ENCODE data around the gene RPUSD1. TPM values are rescaled to one million over a fixed set of nuclear protein-coding genes. Genes with fewer than 3 reads are reported as not detected.

The RPUSD1 gene
- total RNA-seq, 1 experiment from 2014 or later = 48.6 TPM

- H3K9me3 Mint-ChIP-seq = no peaks in the 10 kb centered on the region; a peak in 1 of 5 replicates
- Histone ChIP-seq H3K27me3 (ENCODE audit: insufficient read depth, low read length) (no peaks in the 10 kb centered on the region), H3K9ac (ENCODE audit: extremely low read depth, insufficient read length, low read length) (no peak overlapping the region), H3K56ac (ENCODE audit: insufficient read length, low read depth, low read length) (no peak overlapping the region), H3K4me2 (ENCODE audit: insufficient read depth, insufficient read length, low read length) (no peak overlapping the region), H2AK5ac (ENCODE audit: insufficient read length, low read length) (no peak overlapping the region), H3K27ac (ENCODE audit: insufficient read length, low read depth, low read length) (no peak overlapping the region), H2BK20ac (ENCODE audit: low read depth, low read length, poor library complexity, severe bottlenecking) (no peak overlapping the region), H2BK120ac (ENCODE audit: low read depth, low read length, poor library complexity, severe bottlenecking) (no peak overlapping the region), H2BK12ac (ENCODE audit: insufficient read length, low read depth, low read length) (no peak overlapping the region), H3K4ac (ENCODE audit: low read depth, low read length) (no peak overlapping the region), H3K23ac (ENCODE audit: insufficient read length, low read depth, low read length) (no peak overlapping the region), H3T11ph (ENCODE audit: low read length) (no peak overlapping the region), H3K9me3 (ENCODE audit: control insufficient read depth, low read depth, low read length) (no peaks in the 10 kb centered on the region), H2BK15ac (ENCODE audit: low read depth, low read length) (no peak overlapping the region), H2BK5ac (ENCODE audit: insufficient read length, low read length) (no peak overlapping the region), H2AFZ (ENCODE audit: low read length) (no peak overlapping the region), H4K91ac (ENCODE audit: insufficient read length, low read depth, low read length) (no peak overlapping the region), H4K5ac (ENCODE audit: insufficient read length, low read depth, low read length) (no peak overlapping the region), H3K79me2 (ENCODE audit: insufficient read depth, low read length) (no peaks in the 10 kb centered on the region), H3K4me1 (ENCODE audit: insufficient read depth, low read length) (no peaks in the 10 kb centered on the region), H3K14ac (ENCODE audit: insufficient read depth, low read length) (no peak overlapping the region), H3K18ac (ENCODE audit: insufficient read length, low read depth, low read length) (no peak overlapping the region), H3K79me1 (ENCODE audit: insufficient read depth, low read depth, low read length, poor library complexity, severe bottlenecking) (no peaks in the 10 kb centered on the region), H3K23me2 (ENCODE audit: insufficient read length, low read depth, low read length, poor library complexity, severe bottlenecking) (no peaks in the 10 kb centered on the region), H4K20me1 (ENCODE audit: control insufficient read depth, insufficient read depth, insufficient read length) (no peaks in the 10 kb centered on the region), H4K8ac (replicated peaks; ENCODE audit: insufficient read length, low read depth, low read length) (no peak overlapping the region)
- TF ChIP-seq CTCF (conservative IDR thresholded peaks at IDR 0.05) = no peak
- no peak overlapping the region for H3K4me3 Mint-ChIP-seq
- no peak overlapping the region for H3K27ac Mint-ChIP-seq
- DNase-seq = no peak
- H3K4me1 Mint-ChIP-seq = peaks cover 0 to 3% of the 10 kb centered on the region in 2 experiments; a peak in 1 of 4 replicates
- no CpG with 5 or more reads among the region's 38 CpGs for WGBS (ENCODE audit: extremely low coverage, insufficient read length, low lambda C conversion rate)
- no peaks in the 10 kb centered on the region for H3K36me3 Mint-ChIP-seq (ENCODE audit: insufficient read depth in 1 of 3, low read depth in 3 of 3)
- H3K27me3 Mint-ChIP-seq (ENCODE audit: low read depth) = peaks cover 5% of the 10 kb centered on the region
Measured at GRCh38 chr16:767743-768235, 20.4 kb downstream of the RPUSD1 start.

Data from H9 (cell line).